ENCODE measurements around the gene RFX8.

The RFX8 gene

GRCh38 chr2:101427240-101427639 lies 47.7 kb downstream of the RFX8 start:
- no peak for TF ChIP-seq CTCF (IDR thresholded peaks at IDR 0.05; ENCODE audit: control insufficient read depth, extremely low read depth, insufficient read depth)
- no peak for DNase-seq (ENCODE audit: low read depth)

GRCh38 chr2:101426822-101427221 lies 48.1 kb downstream of the RFX8 start:
- H3K4me3 ChIP-seq (ENCODE audit: low read depth, low read length), result no peak overlapping the region
- DNase-seq (ENCODE audit: low read depth), result no peak
- TF ChIP-seq CTCF (IDR thresholded peaks at IDR 0.05; ENCODE audit: control insufficient read depth, extremely low read depth, insufficient read depth), result no peak

More at GRCh38 chr2:101427240-101427639, 47.7 kb downstream of the RFX8 start:
- H3K4me3 ChIP-seq (ENCODE audit: low read depth, low read length), result no peak overlapping the region

- DNase-seq (ENCODE audit: low read depth), result no peak
- no peak overlapping the region for H3K4me3 ChIP-seq (ENCODE audit: low read depth, low read length)
- no peak for TF ChIP-seq CTCF (IDR thresholded peaks at IDR 0.05; ENCODE audit: control insufficient read depth, extremely low read depth, insufficient read depth)
Observed at GRCh38 chr2:101420623-101421022, 54.3 kb downstream of the RFX8 start.

- peak; percentile 69 for TF ChIP-seq CTCF (IDR thresholded peaks at IDR 0.05; ENCODE audit: control insufficient read depth, extremely low read depth, insufficient read depth)
- H3K4me3 ChIP-seq (ENCODE audit: low read depth, low read length), result no peak overlapping the region
- peak; percentile 25 for DNase-seq (ENCODE audit: low read depth)
Observed at GRCh38 chr2:101419096-101419663, 55.7 kb downstream of the RFX8 start.

- TF ChIP-seq CTCF (IDR thresholded peaks at IDR 0.05; ENCODE audit: control insufficient read depth, extremely low read depth, insufficient read depth), result no peak
- no peak for DNase-seq (ENCODE audit: low read depth)
- H3K4me3 ChIP-seq (ENCODE audit: low read depth, low read length), result no peak overlapping the region
Observed at GRCh38 chr2:101418460-101419095, 56.3 kb downstream of the RFX8 start.

- no peak for DNase-seq (ENCODE audit: low read depth)
- no peak overlapping the region for H3K4me3 ChIP-seq (ENCODE audit: low read depth, low read length)
- no peak for TF ChIP-seq CTCF (IDR thresholded peaks at IDR 0.05; ENCODE audit: control insufficient read depth, extremely low read depth, insufficient read depth)
Observed at GRCh38 chr2:101416609-101417008, 58.3 kb downstream of the RFX8 start.

GRCh38 chr2:101415884-101416283 lies 59.0 kb downstream of the RFX8 start:
- TF ChIP-seq CTCF (IDR thresholded peaks at IDR 0.05; ENCODE audit: control insufficient read depth, extremely low read depth, insufficient read depth), result no peak

More at GRCh38 chr2:101415884-101416283, 59.0 kb downstream of the RFX8 start:
- DNase-seq (ENCODE audit: low read depth), result no peak
- no peak overlapping the region for H3K4me3 ChIP-seq (ENCODE audit: low read depth, low read length)

All from LNCaP clone FGC (cell line).